ENCODE data around the gene ANKS3.

GRCh38 chr16:4654964-4655590 lies 79.0 kb downstream of the ANKS3 start:
- TF ChIP-seq, protein P1, sequence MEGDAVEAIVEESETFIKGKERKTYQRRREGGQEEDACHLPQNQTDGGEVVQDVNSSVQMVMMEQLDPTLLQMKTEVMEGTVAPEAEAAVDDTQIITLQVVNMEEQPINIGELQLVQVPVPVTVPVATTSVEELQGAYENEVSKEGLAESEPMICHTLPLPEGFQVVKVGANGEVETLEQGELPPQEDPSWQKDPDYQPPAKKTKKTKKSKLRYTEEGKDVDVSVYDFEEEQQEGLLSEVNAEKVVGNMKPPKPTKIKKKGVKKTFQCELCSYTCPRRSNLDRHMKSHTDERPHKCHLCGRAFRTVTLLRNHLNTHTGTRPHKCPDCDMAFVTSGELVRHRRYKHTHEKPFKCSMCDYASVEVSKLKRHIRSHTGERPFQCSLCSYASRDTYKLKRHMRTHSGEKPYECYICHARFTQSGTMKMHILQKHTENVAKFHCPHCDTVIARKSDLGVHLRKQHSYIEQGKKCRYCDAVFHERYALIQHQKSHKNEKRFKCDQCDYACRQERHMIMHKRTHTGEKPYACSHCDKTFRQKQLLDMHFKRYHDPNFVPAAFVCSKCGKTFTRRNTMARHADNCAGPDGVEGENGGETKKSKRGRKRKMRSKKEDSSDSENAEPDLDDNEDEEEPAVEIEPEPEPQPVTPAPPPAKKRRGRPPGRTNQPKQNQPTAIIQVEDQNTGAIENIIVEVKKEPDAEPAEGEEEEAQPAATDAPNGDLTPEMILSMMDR (conservative IDR thresholded peaks at IDR 0.05 in 1 of 2, IDR thresholded peaks at IDR 0.05 in 1 of 2; ENCODE audit: extremely low read depth in 1 of 2, insufficient read depth in 1 of 2, low read depth in 1 of 2, low read length in 2 of 2) = no peak
- TF ChIP-seq EZH2 (IDR thresholded peaks at IDR 0.05; ENCODE audit: borderline replicate concordance, low read length) = no peak

All from mammary epithelial cell (primary cell).